Uterus (tissue), 2 donors: ENCODE measurements around the gene LMAN2.
"Not testable (repeated sequence)": the region's sequence is repeated elsewhere in the genome, so short reads cannot be mapped to it uniquely, and the experiment has no call there.

Experiments
- POLR2A ChIP-seq, 2 donors: fragments of 450-650 bp; IDR thresholded peaks; one replicate each; pipeline ENCODE4 v1.6.1; 2016; ENCODE audit warnings: antibody characterized with exemption in 2 of 2, mild to moderate bottlenecking in 1 of 2, moderate library complexity in 1 of 2
- TF ChIP-seq, protein P1 (sequence below), 4 experiments: fragments of 200-600 bp in 2 of 4; fragments of 450-650 bp in 2 of 4; sonication (generic) in 2 of 4; IDR thresholded peaks; one replicate each; pipeline ENCODE4 v1.5.1; 2016 to 2019; ENCODE audit warnings: antibody characterized with exemption in 4 of 4, mild to moderate bottlenecking in 2 of 4, moderate library complexity in 1 of 4

- TF ChIP-seq, protein P1, sequence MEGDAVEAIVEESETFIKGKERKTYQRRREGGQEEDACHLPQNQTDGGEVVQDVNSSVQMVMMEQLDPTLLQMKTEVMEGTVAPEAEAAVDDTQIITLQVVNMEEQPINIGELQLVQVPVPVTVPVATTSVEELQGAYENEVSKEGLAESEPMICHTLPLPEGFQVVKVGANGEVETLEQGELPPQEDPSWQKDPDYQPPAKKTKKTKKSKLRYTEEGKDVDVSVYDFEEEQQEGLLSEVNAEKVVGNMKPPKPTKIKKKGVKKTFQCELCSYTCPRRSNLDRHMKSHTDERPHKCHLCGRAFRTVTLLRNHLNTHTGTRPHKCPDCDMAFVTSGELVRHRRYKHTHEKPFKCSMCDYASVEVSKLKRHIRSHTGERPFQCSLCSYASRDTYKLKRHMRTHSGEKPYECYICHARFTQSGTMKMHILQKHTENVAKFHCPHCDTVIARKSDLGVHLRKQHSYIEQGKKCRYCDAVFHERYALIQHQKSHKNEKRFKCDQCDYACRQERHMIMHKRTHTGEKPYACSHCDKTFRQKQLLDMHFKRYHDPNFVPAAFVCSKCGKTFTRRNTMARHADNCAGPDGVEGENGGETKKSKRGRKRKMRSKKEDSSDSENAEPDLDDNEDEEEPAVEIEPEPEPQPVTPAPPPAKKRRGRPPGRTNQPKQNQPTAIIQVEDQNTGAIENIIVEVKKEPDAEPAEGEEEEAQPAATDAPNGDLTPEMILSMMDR (IDR thresholded peaks at IDR 0.05): not testable (repeated sequence)
- TF ChIP-seq POLR2A (IDR thresholded peaks at IDR 0.05): not testable (repeated sequence)
Observed at GRCh38 chr5:177360740-177361139, 9.3 kb upstream of the LMAN2 start.
